AG10803 (cell line): ENCODE results near the gene MAPK10.

Experiments used
- DNase-seq: peaks from one replicate; pipeline ENCODE4 v3.0.0; 2010; ENCODE audit warnings: low read depth
- H3K4me3 ChIP-seq: 2 replicates; pipeline ENCODE4 v1.5.1; 2011; ENCODE audit warnings: mild to moderate bottlenecking, low read length, control low read depth
- TF ChIP-seq, protein P1 (sequence below): conservative IDR thresholded peaks from 2 replicates; pipeline ENCODE4 v1.5.1; 2011; ENCODE audit warnings: mild to moderate bottlenecking, low read length, control low read depth, inconsistent platforms

MAPK10 gene

DNA sequence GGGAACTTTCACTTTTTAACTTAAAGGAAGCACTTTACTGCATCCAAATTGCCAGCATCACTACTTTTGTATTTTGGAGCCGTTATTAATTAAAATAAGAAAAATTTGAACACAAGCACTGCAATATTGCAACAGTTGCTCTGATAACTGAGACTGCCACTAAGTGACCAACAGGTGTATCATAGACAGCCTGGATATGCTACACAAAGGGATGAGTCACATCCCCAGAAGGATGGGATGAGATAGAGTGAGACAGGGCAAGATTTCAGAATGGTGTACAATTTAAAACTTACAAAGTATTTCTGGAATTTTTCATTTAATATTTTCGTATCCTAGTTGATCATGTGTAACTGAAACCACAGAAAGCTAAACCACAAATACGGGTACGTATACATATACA lies 204.1 kb downstream of the MAPK10 start:
- TF ChIP-seq, protein P1, sequence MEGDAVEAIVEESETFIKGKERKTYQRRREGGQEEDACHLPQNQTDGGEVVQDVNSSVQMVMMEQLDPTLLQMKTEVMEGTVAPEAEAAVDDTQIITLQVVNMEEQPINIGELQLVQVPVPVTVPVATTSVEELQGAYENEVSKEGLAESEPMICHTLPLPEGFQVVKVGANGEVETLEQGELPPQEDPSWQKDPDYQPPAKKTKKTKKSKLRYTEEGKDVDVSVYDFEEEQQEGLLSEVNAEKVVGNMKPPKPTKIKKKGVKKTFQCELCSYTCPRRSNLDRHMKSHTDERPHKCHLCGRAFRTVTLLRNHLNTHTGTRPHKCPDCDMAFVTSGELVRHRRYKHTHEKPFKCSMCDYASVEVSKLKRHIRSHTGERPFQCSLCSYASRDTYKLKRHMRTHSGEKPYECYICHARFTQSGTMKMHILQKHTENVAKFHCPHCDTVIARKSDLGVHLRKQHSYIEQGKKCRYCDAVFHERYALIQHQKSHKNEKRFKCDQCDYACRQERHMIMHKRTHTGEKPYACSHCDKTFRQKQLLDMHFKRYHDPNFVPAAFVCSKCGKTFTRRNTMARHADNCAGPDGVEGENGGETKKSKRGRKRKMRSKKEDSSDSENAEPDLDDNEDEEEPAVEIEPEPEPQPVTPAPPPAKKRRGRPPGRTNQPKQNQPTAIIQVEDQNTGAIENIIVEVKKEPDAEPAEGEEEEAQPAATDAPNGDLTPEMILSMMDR, result no peak
- DNase-seq, result no peak
- H3K4me3 ChIP-seq, result no peak overlapping the region

DNA sequence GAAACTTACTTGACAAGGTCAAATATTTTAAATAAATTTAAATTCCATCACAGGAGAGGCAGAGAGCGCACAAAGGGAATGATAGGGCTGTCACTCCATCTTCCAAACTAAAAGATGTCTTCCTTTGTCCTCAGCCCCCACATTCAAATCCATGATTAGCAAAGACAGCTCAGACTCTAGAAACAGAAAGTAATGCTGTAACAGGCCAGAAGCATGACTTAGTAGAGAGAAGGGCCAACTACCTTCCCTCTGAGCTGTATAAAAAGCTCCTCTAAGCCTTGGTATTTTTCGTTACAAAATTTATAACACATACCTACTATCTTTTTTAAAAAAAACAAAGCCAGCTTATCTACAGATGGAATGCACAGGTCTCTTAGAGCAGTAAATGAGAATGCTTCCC lies 207.4 kb downstream of the MAPK10 start:
- TF ChIP-seq, protein P1, result no peak
- no peak overlapping the region for H3K4me3 ChIP-seq
- DNase-seq, result no peak

DNA sequence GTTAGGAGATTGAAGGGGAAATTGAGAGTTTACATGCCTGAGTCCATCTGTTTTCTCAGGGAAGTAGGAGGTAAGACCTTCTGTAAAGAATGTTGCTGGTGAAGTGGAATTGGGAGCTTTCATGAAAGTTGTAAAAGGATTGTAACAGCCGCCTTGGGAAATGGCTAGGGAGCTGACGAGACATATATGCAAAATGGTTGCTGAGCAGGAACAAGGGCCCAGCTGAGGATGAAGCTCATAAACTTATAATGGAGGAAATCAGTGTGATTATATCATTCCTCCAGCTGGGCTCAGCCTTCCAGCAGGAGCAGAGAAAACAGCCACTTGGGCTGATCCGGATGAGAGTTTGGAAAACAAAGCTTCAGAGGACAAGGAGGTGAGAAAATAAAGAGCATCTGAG lies 208.7 kb downstream of the MAPK10 start:
- no peak for DNase-seq
- H3K4me3 ChIP-seq, result no peak overlapping the region
- TF ChIP-seq, protein P1, result no peak

DNA sequence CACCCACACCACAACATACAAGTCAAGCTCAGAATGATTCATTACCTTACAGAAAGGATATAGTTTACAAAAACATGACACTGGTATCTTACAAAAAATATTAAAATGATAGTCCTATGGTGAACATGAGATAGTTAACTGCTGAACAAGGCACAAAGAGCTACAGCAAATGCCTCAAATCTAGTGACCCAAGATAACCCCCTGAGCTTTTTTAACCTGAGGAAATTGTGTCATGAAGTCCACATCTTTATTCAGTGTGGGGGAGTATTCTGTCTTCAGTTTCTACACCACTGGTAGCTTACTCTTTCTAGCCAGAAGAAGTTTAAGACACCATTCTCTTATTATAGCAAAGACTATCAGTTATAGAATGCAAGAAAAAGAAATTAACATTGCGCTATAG lies 218.7 kb downstream of the MAPK10 start:
- TF ChIP-seq, protein P1, result no peak
- no peak overlapping the region for H3K4me3 ChIP-seq
- no peak for DNase-seq

DNA sequence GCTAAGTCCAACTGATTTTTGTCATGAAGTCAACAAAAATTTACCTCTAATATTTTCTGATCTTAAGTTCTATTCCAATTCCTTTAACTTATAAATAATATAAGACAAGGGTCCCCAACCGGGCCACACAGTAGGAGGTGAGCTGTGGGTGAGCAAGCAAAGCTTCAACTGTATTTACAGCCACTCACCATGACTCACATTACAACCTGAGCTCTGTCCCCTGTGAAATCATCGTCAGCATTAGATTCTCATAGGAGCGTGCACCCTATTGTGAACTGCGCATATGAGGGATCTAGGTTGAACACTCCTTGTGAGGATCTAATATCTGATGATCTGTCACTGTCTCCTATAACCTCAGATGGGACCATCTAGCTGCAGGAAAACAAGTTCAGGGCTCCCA lies 227.4 kb downstream of the MAPK10 start:
- no peak for DNase-seq
- H3K4me3 ChIP-seq, result no peak overlapping the region
- TF ChIP-seq, protein P1, result no peak

DNA sequence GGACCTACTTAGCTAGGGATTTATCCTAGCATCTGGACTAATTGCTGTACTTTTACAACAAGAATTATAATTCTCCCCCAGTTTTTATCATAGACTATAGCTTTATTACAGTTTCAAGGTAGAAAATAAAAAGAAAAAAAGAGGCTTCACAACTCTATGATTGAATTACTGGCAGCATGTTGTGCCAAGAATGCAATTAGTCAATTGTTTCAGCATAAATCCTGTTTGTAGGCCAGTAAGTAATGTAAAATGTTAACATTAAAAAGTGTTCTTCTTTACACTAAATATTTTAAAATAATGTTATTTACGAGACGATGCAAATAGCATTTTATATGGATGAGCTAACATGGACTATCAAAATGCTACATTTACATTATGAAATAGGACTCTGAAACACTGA lies 228.4 kb downstream of the MAPK10 start:
- H3K4me3 ChIP-seq, result no peak overlapping the region
- DNase-seq, result no peak
- TF ChIP-seq, protein P1, result no peak

DNA sequence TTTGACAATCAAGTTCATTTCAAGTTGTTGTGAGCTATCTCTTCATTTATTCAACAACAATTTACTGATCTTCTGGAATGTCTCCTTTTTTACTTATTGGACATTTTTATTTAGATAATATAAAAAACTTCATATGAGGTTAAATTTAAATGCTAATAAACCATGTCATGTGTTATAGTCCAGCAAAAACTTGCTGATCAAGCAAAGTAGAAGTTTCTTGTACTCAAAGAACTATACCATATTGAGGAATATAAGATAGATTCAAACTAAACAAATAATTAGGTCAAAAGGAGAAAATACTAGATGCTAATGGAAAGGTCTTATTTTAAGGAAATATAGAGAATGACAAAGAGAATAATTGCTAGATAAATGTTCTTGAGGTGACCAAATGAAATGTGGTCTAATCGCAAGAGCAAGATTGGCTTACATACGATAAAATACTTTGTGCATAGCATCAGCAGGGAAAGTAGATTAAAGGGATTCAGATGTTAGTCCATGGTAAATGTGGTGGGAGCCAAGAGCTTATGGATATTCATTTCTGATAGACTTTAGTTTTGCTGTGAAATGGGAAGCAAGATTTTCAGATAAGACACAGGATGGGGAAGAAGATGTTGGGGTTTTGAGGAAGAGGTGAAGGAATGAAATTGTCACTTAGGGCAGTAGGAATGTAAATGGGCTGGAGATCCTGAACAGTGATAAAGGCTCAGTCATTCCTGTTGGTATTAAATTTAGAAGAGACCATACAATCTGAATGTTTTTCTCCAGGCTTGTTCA lies 229.5 kb downstream of the MAPK10 start:
- DNase-seq, result no peak
- TF ChIP-seq, protein P1, result no peak
- no peak overlapping the region for H3K4me3 ChIP-seq
